ENCODE results near the gene CMSS1.
A peak's percentile ranks its signal among the peaks of the same experiment; 100 is the strongest.

The CMSS1 gene

GRCh38 chr3:100141586-100141985 is 323.9 kb downstream of the CMSS1 start:
- no peak for DNase-seq (ENCODE audit: low read depth)
- TF ChIP-seq CTCF (IDR thresholded peaks at IDR 0.05; ENCODE audit: insufficient read depth, low read depth, low read length, missing control alignments), result no peak
- no peak overlapping the region for H3K4me3 ChIP-seq (ENCODE audit: low read depth, low read length)

GRCh38 chr3:100144255-100144866 is 326.7 kb downstream of the CMSS1 start:
- DNase-seq (ENCODE audit: low read depth), result peak; percentile 14
- TF ChIP-seq CTCF (IDR thresholded peaks at IDR 0.05; ENCODE audit: insufficient read depth, low read depth, low read length, missing control alignments), result no peak
- H3K4me3 ChIP-seq (ENCODE audit: low read depth, low read length), result no peak overlapping the region

DNA sequence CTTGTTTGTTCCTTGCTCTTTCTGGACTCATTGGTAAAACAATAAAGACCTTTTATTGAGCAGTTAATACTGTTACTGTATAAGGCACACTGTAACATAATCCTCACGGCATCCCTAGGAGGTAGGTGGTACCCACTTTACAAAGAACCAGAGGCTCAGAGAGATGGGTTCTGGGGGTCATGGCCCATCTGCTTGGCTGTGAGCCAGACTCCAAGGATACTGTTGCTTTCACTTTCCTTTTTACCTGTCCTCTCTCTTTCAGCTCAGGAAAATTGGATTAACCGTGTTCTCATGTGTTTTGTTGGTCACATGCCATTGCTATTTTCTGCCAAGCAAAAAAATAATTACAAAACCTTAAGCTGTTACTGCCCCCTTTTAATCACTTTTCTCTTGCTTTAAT is 331.5 kb downstream of the CMSS1 start:
- TF ChIP-seq CTCF (IDR thresholded peaks at IDR 0.05; ENCODE audit: insufficient read depth, low read depth, low read length, missing control alignments), result no peak
- no peak for DNase-seq (ENCODE audit: low read depth)
- no peak overlapping the region for H3K4me3 ChIP-seq (ENCODE audit: low read depth, low read length)

DNA sequence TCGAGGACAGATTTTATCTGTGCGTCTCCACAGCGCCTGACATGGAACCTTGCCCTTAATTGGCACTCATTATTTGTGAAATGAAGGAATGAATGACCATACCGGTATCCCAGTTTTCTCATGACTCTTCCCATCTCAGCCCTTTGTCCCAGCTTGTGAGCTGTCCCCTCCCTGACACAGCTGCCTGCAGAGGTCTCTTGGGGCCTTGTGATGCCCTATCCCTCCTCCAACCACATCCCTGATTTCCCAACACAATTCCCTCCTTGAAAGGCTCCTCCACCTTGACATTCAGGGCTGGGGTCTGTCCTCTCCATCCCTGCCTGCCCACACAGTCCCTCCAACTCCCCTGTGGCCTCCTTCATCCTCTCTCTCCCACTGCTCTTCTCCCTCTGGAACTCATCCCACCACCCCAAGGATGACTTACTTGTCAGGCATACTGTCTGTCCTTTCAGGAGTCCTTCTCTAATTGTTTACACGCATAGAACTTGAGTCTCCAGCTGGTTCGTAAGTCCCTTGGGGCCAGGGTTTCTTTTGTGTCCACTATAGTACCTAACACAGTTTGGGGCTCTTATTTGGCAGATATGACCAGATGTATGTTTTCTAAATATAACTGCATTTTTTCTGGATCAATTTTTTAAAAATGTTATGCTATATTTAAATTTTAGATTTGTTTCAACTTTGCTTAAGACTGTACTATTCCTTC is 332.2 kb downstream of the CMSS1 start:
- no peak for DNase-seq (ENCODE audit: low read depth)
- no peak for TF ChIP-seq CTCF (IDR thresholded peaks at IDR 0.05; ENCODE audit: insufficient read depth, low read depth, low read length, missing control alignments)
- no peak overlapping the region for H3K4me3 ChIP-seq (ENCODE audit: low read depth, low read length)

- no peak for TF ChIP-seq CTCF (IDR thresholded peaks at IDR 0.05; ENCODE audit: insufficient read depth, low read depth, low read length, missing control alignments)
- DNase-seq (ENCODE audit: low read depth), result no peak
- H3K4me3 ChIP-seq (ENCODE audit: low read depth, low read length), result no peak overlapping the region
Measured at GRCh38 chr3:100150473-100150872, 332.8 kb downstream of the CMSS1 start.

- no peak for TF ChIP-seq CTCF (IDR thresholded peaks at IDR 0.05; ENCODE audit: insufficient read depth, low read depth, low read length, missing control alignments)
- no peak for DNase-seq (ENCODE audit: low read depth)
- no peak overlapping the region for H3K4me3 ChIP-seq (ENCODE audit: low read depth, low read length)
Measured at GRCh38 chr3:100151024-100151707, 333.5 kb downstream of the CMSS1 start.

All from GM12865 (cell line).